ENCODE measurements around the gene GSK3B. TPM values are rescaled to one million over a fixed set of nuclear protein-coding genes. Genes with fewer than 3 reads are reported as not detected.

Gene GSK3B
- total and polyA plus RNA-seq, 2 donors (not counting 1 experiment from before 2014, with no cell fraction given): 12.3 to 33.3 TPM

GRCh38 chr3:119790369-119790768, 303.9 kb downstream of the GSK3B start:
- Mint-ChIP-seq H3K27me3 (no peaks in the 10 kb centered on the region), H3K4me3 (no peak overlapping the region), H3K27ac (no peak overlapping the region), H3K4me1 (no peaks in the 10 kb centered on the region), H3K9me3 (ENCODE audit: insufficient read depth) (peaks cover 7% of the 10 kb centered on the region)
- Histone ChIP-seq H4K20me1 (ENCODE audit: control insufficient read depth, insufficient read depth, low read length, poor library complexity, severe bottlenecking) (no peaks in the 10 kb centered on the region), H3K36me3 (replicated peaks in 1 of 2; ENCODE audit: control extremely low read depth in 1 of 2, control insufficient read depth in 1 of 2, extremely low read depth in 1 of 2, insufficient read depth in 2 of 2, low read length in 1 of 2) (no peaks in the 10 kb centered on the region), H3K4me2 (replicated peaks; ENCODE audit: low read depth, low read length, poor library complexity, severe bottlenecking) (no peak overlapping the region), H3K9ac (ENCODE audit: low read length) (no peak overlapping the region), H3K79me2 (ENCODE audit: control insufficient read depth, insufficient read depth, low read length) (no peaks in the 10 kb centered on the region), H2AFZ (ENCODE audit: insufficient read depth, low read depth, low read length, poor library complexity, severe bottlenecking) (no peak overlapping the region), H3K4me3 (ENCODE audit: control extremely low read depth in 1 of 5, extremely low read depth in 1 of 5, insufficient read depth in 1 of 5, low read depth in 2 of 5, low read length in 4 of 5) (no peak overlapping the region), H3K9me3 (ENCODE audit: control extremely low read depth in 1 of 3, control insufficient read depth in 2 of 3, insufficient read depth in 1 of 3, low read length in 2 of 3) (peaks cover 0 to 2% (median 0%) of the 10 kb centered on the region in 3 donors), H3K4me1 (ENCODE audit: control insufficient read depth in 2 of 2, insufficient read depth in 2 of 2, low read length in 2 of 2) (no peaks in the 10 kb centered on the region), H3K27ac (ENCODE audit: low read length in 2 of 2) (no peak overlapping the region), H3K27me3 (replicated peaks in 1 of 4; ENCODE audit: control extremely low read depth in 1 of 4, control insufficient read depth in 3 of 4, insufficient read depth in 4 of 4, low read length in 3 of 4) (no peaks in the 10 kb centered on the region)
- CTCF ChIA-PET: no interaction called here
- DNase-seq (no peak), ATAC-seq (ENCODE audit: low read depth) (no peak)
- WGBS (ENCODE audit: insufficient coverage): no CpG with 5 or more reads among the region's 3 CpGs
- intact Hi-C loops (cut with micrococcal nuclease): no loop called here
- POLR2A ChIA-PET: no interaction called here
- TF ChIP-seq EZH2 (IDR thresholded peaks at IDR 0.05; ENCODE audit: borderline replicate concordance, insufficient read depth, low read depth, low read length, poor library complexity, severe bottlenecking): no peak
- TF ChIP-seq CTCF (IDR thresholded peaks at IDR 0.05): no peak

GRCh38 chr3:119786409-119786808, 307.8 kb downstream of the GSK3B start:
- Histone ChIP-seq H3K27me3 (replicated peaks in 1 of 4; ENCODE audit: control extremely low read depth in 1 of 4, control insufficient read depth in 3 of 4, insufficient read depth in 4 of 4, low read length in 3 of 4) (no peaks in the 10 kb centered on the region), H3K9ac (ENCODE audit: low read length) (no peak overlapping the region), H2AFZ (ENCODE audit: insufficient read depth, low read depth, low read length, poor library complexity, severe bottlenecking) (no peak overlapping the region), H3K79me2 (ENCODE audit: control insufficient read depth, insufficient read depth, low read length) (no peaks in the 10 kb centered on the region), H4K20me1 (ENCODE audit: control insufficient read depth, insufficient read depth, low read length, poor library complexity, severe bottlenecking) (no peaks in the 10 kb centered on the region), H3K27ac (ENCODE audit: low read length in 2 of 2) (no peak overlapping the region), H3K4me2 (replicated peaks; ENCODE audit: low read depth, low read length, poor library complexity, severe bottlenecking) (no peak overlapping the region), H3K9me3 (ENCODE audit: control extremely low read depth in 1 of 3, control insufficient read depth in 2 of 3, insufficient read depth in 1 of 3, low read length in 2 of 3) (peaks cover 0 to 2% (median 0%) of the 10 kb centered on the region in 3 donors), H3K4me1 (ENCODE audit: control insufficient read depth in 2 of 2, insufficient read depth in 2 of 2, low read length in 2 of 2) (no peaks in the 10 kb centered on the region), H3K36me3 (replicated peaks in 1 of 2; ENCODE audit: control extremely low read depth in 1 of 2, control insufficient read depth in 1 of 2, extremely low read depth in 1 of 2, insufficient read depth in 2 of 2, low read length in 1 of 2) (no peaks in the 10 kb centered on the region), H3K4me3 (ENCODE audit: control extremely low read depth in 1 of 5, extremely low read depth in 1 of 5, insufficient read depth in 1 of 5, low read depth in 2 of 5, low read length in 4 of 5) (no peak overlapping the region)
- H3K9me3 Mint-ChIP-seq (ENCODE audit: insufficient read depth): peaks cover 7% of the 10 kb centered on the region
- ChIA-PET POLR2A (no interaction called here), CTCF (no interaction called here)
- H3K4me3 Mint-ChIP-seq: no peak overlapping the region
- H3K27ac Mint-ChIP-seq: no peak overlapping the region
- WGBS (ENCODE audit: insufficient coverage): no CpG with 5 or more reads among the region's 2 CpGs
- no peaks in the 10 kb centered on the region for H3K27me3 Mint-ChIP-seq
- no peak for DNase-seq
- TF ChIP-seq CTCF (IDR thresholded peaks at IDR 0.05) (no peak), EZH2 (IDR thresholded peaks at IDR 0.05; ENCODE audit: borderline replicate concordance, insufficient read depth, low read depth, low read length, poor library complexity, severe bottlenecking) (no peak)
- no peaks in the 10 kb centered on the region for H3K4me1 Mint-ChIP-seq
- no peak for ATAC-seq (ENCODE audit: low read depth)
- intact Hi-C loops (cut with micrococcal nuclease): no loop called here

All from B cell (primary cell).